HepG2 (cell line): ENCODE results near the gene SH2D3C. TPM values are rescaled to one million over a fixed set of nuclear protein-coding genes. Genes with fewer than 3 reads are reported as not detected.

Experiments
- ARNTL ChIP-seq: sonication (generic); formaldehyde crosslinking; IDR thresholded peaks from 2 replicates; pipeline ENCODE4 v1.4.0; 2020; ENCODE audit warnings: mild to moderate bottlenecking, missing genetic modification reagents
- GTF3A ChIP-seq: sonication (generic); formaldehyde crosslinking; conservative IDR thresholded peaks from 2 replicates; pipeline ENCODE4 v1.4.0; 2020; ENCODE audit warnings: mild to moderate bottlenecking, missing genetic modification reagents
- HHEX ChIP-seq: IDR thresholded peaks from 2 replicates; pipeline ENCODE4 v1.6.1; 2016; ENCODE audit warnings: control low read depth
- JDP2 ChIP-seq: sonication (generic); formaldehyde crosslinking; IDR thresholded peaks from 2 replicates; pipeline ENCODE4 v1.8.1; 2022; ENCODE audit warnings: missing genetic modification reagents, borderline replicate concordance
- KMT2A ChIP-seq: sonication (generic); formaldehyde crosslinking; IDR thresholded peaks from 2 replicates; pipeline ENCODE4 v1.4.0; 2020; ENCODE audit warnings: missing genetic modification reagents
- MED13 ChIP-seq: sonication (generic); formaldehyde crosslinking; IDR thresholded peaks from 2 replicates; pipeline ENCODE4 v1.5.0; 2020; ENCODE audit warnings: missing genetic modification reagents
- RNF219 ChIP-seq: sonication (generic); formaldehyde crosslinking; IDR thresholded peaks from 2 replicates; pipeline ENCODE4 v1.5.0; 2020; ENCODE audit warnings: mild to moderate bottlenecking, missing genetic modification reagents
- SALL2 ChIP-seq: sonication (generic); formaldehyde crosslinking; IDR thresholded peaks from 2 replicates; pipeline ENCODE4 v1.8.1; 2023; ENCODE audit warnings: mild to moderate bottlenecking, missing genetic modification reagents, inconsistent platforms
- SP2 ChIP-seq: sonication (generic); formaldehyde crosslinking; IDR thresholded peaks from 2 replicates; pipeline ENCODE4 v1.5.1; 2020; ENCODE audit warnings: mild to moderate bottlenecking, missing genetic modification reagents
- STAT5B ChIP-seq: sonication (generic); formaldehyde crosslinking; IDR thresholded peaks from 2 replicates; pipeline ENCODE4 v1.4.0; 2020; ENCODE audit warnings: missing genetic modification reagents
- ZBTB20 ChIP-seq: sonication (generic); formaldehyde crosslinking; IDR thresholded peaks from 2 replicates; pipeline ENCODE4 v1.8.1; 2023; ENCODE audit warnings: missing genetic modification reagents, low read depth, mild to moderate bottlenecking, borderline replicate concordance
- ZBTB3 ChIP-seq: sonication (generic); formaldehyde crosslinking; IDR thresholded peaks from 2 replicates; pipeline ENCODE4 v1.4.0; 2020; ENCODE audit warnings: low read depth, mild to moderate bottlenecking, moderate library complexity, missing genetic modification reagents, borderline replicate concordance
- ZNF224 ChIP-seq: sonication (generic); formaldehyde crosslinking; IDR thresholded peaks from 2 replicates; pipeline ENCODE4 v1.5.0; 2020; ENCODE audit warnings: mild to moderate bottlenecking, missing genetic modification reagents
- ZNF230 ChIP-seq: sonication (generic); formaldehyde crosslinking; IDR thresholded peaks from 2 replicates; pipeline ENCODE4 v1.4.0; 2020; ENCODE audit warnings: mild to moderate bottlenecking, missing genetic modification reagents
- ZNF687 ChIP-seq: sonication (generic); formaldehyde crosslinking; IDR thresholded peaks from 2 replicates; pipeline ENCODE4 v1.5.1; 2020; ENCODE audit warnings: mild to moderate bottlenecking, missing genetic modification reagents, moderate library complexity
- polyA plus RNA-seq, 8 experiments: library from polyadenylated mRNA; depleted of rRNA in 3 of 8; stranded (reverse) in 7 of 8; unstranded in 1 of 8; fragments of >200 nt; fragmentation: Illumina TruSeq in 4 of 8; extraction: Trizol in 4 of 8; gene quantifications; 2 replicates each; pipeline versions ENCODE4 v1.2.1 to v1.2.3, GENCODE V29; 2011 to 2016; ENCODE audit warnings: low read depth in 4 of 8, missing spikeins in 1 of 8, mixed read lengths in 1 of 8; ENCODE audit not compliant: insufficient read depth in 1 of 8
- total RNA-seq, 5 experiments: library from RNA; depleted of rRNA; stranded (reverse); fragments of >200 nt; fragmentation: Illumina TruSeq; extraction: Trizol; gene quantifications; 2 replicates each; pipeline ENCODE4 v1.2.3, GENCODE V29; 2016; ENCODE audit warnings: low read depth in 1 of 5
- TF ChIP-seq, protein P1 (sequence below): sonication (generic); formaldehyde crosslinking; IDR thresholded peaks from 2 replicates; pipeline ENCODE4 v1.4.0; 2020; ENCODE audit warnings: missing genetic modification reagents, mild to moderate bottlenecking, borderline replicate concordance
- TF ChIP-seq, protein P2 (sequence below): sonication (generic); formaldehyde crosslinking; IDR thresholded peaks from 2 replicates; pipeline ENCODE4 v1.4.0; 2020; ENCODE audit warnings: missing genetic modification reagents

The SH2D3C gene
- total and polyA plus RNA-seq, 2 of the 13 experiments (the other 11 are each of a cell fraction or from before 2014, with no cell fraction given): not detected

- TF ChIP-seq, protein P1, sequence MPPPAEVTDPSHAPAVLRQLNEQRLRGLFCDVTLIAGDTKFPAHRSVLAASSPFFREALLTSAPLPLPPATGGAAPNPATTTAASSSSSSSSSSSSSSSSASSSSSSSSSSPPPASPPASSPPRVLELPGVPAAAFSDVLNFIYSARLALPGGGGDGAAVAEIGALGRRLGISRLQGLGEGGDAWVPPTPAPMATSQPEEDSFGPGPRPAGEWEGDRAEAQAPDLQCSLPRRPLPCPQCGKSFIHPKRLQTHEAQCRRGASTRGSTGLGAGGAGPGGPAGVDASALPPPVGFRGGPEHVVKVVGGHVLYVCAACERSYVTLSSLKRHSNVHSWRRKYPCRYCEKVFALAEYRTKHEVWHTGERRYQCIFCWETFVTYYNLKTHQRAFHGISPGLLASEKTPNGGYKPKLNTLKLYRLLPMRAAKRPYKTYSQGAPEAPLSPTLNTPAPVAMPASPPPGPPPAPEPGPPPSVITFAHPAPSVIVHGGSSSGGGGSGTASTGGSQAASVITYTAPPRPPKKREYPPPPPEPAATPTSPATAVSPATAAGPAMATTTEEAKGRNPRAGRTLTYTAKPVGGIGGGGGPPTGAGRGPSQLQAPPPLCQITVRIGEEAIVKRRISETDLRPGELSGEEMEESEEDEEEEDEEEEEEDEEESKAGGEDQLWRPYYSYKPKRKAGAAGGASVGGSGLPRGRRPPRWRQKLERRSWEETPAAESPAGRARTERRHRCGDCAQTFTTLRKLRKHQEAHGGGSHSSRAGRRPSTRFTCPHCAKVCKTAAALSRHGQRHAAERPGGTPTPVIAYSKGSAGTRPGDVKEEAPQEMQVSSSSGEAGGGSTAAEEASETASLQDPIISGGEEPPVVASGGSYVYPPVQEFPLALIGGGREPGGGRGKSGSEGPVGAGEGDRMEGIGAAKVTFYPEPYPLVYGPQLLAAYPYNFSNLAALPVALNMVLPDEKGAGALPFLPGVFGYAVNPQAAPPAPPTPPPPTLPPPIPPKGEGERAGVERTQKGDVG (CRISPR knock-in tag): no peak
- TF ChIP-seq ZNF230 (CRISPR knock-in tag): peak; percentile 95
- TF ChIP-seq ARNTL (CRISPR knock-in tag): peak; percentile 77
- TF ChIP-seq MED13 (CRISPR knock-in tag): no peak
- 0 out of 2 replicates have a peak, but pooled peaks have one; percentile 39 for TF ChIP-seq SP2
- no peak for TF ChIP-seq RNF219
- peak; percentile 84 for TF ChIP-seq ZNF687 (CRISPR knock-in tag)
- TF ChIP-seq ZBTB20: 0 out of 2 replicates have a peak, but pooled peaks have one; percentile 56
- TF ChIP-seq STAT5B: no peak
- no peak for TF ChIP-seq JDP2 (CRISPR knock-in tag)
- peak; percentile 73; the same call in 1 of the 2 replicates for TF ChIP-seq SALL2 (CRISPR knock-in tag)
- TF ChIP-seq, protein P2, sequence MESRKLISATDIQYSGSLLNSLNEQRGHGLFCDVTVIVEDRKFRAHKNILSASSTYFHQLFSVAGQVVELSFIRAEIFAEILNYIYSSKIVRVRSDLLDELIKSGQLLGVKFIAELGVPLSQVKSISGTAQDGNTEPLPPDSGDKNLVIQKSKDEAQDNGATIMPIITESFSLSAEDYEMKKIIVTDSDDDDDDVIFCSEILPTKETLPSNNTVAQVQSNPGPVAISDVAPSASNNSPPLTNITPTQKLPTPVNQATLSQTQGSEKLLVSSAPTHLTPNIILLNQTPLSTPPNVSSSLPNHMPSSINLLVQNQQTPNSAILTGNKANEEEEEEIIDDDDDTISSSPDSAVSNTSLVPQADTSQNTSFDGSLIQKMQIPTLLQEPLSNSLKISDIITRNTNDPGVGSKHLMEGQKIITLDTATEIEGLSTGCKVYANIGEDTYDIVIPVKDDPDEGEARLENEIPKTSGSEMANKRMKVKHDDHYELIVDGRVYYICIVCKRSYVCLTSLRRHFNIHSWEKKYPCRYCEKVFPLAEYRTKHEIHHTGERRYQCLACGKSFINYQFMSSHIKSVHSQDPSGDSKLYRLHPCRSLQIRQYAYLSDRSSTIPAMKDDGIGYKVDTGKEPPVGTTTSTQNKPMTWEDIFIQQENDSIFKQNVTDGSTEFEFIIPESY (CRISPR knock-in tag): peak; percentile 77; the same call in 1 of the 2 replicates
- TF ChIP-seq ZBTB3 (CRISPR knock-in tag): peak; percentile 91; the same call in 1 of the 2 replicates
- no peak for TF ChIP-seq ZNF224 (CRISPR knock-in tag)
- TF ChIP-seq GTF3A (CRISPR knock-in tag): 0 out of 2 replicates have a peak, but pooled peaks have one; percentile 92
- no peak for TF ChIP-seq HHEX
- TF ChIP-seq KMT2A (CRISPR knock-in tag): no peak
Measured at GRCh38 chr9:127734747-127735529, 43.5 kb downstream of the SH2D3C start, which contains the start of gene TOR2A (continued).
